Activated naive CD8-positive, alpha-beta T cell (primary cell): ENCODE results near the gene MYO10.

Source experiments
- H3K27ac Mint-ChIP-seq: one replicate; pipeline ENCODE4 v1.8.0; 2021; ENCODE audit warnings: mixed read lengths
- H3K27me3 Mint-ChIP-seq: one replicate; pipeline ENCODE4 v1.8.0; 2021; ENCODE audit warnings: mixed read lengths
- H3K36me3 Mint-ChIP-seq: one replicate; pipeline ENCODE4 v1.8.0; 2021; ENCODE audit warnings: mixed read lengths
- H3K4me1 Mint-ChIP-seq: one replicate; pipeline ENCODE4 v1.8.0; 2021; ENCODE audit warnings: low read depth, mixed read lengths
- H3K4me3 Mint-ChIP-seq: one replicate; pipeline ENCODE4 v1.8.0; 2021; ENCODE audit warnings: mild to moderate bottlenecking, mixed read lengths
- H3K9me3 Mint-ChIP-seq: one replicate; pipeline ENCODE4 v1.8.0; 2021; ENCODE audit warnings: low read depth, mixed read lengths

MYO10 gene

DNA sequence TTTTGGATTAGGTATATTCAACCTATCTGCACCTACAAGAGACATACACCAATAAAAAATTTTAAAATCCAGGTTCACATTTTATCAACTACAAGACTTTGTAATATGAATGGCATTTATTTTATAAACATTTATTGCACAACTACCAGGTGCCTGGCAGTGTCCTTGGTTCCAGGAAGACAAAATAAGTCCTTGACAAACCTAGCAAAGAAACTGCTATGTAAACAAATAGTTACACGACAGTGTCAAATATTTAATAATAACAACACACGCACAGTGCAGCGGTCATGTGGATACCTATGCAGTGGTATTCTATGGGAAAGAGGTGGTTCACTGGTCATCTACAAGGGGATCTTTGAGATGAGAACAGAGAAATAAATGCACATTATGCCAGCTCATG lies 120.7 kb downstream of the MYO10 start:
- Mint-ChIP-seq H3K4me3 (no peak overlapping the region), H3K4me1 (no peaks in the 10 kb centered on the region), H3K27ac (no peak overlapping the region), H3K9me3 (no peaks in the 10 kb centered on the region), H3K36me3 (no peaks in the 10 kb centered on the region), H3K27me3 (peaks cover 2% of the 10 kb centered on the region)

GRCh38 chr5:16812911-16813310 lies 123.2 kb downstream of the MYO10 start:
- H3K36me3 Mint-ChIP-seq, result no peaks in the 10 kb centered on the region
- H3K4me1 Mint-ChIP-seq, result no peaks in the 10 kb centered on the region
- no peak overlapping the region for H3K4me3 Mint-ChIP-seq
- H3K9me3 Mint-ChIP-seq, result no peaks in the 10 kb centered on the region
- H3K27ac Mint-ChIP-seq, result no peak overlapping the region
- peaks cover 2% of the 10 kb centered on the region for H3K27me3 Mint-ChIP-seq

GRCh38 chr5:16812448-16812847 lies 123.6 kb downstream of the MYO10 start:
- H3K4me3 Mint-ChIP-seq, result no peak overlapping the region
- no peaks in the 10 kb centered on the region for H3K36me3 Mint-ChIP-seq
- H3K9me3 Mint-ChIP-seq, result no peaks in the 10 kb centered on the region
- no peak overlapping the region for H3K27ac Mint-ChIP-seq
- H3K4me1 Mint-ChIP-seq, result no peaks in the 10 kb centered on the region
- H3K27me3 Mint-ChIP-seq, result peaks cover 2% of the 10 kb centered on the region

- Mint-ChIP-seq H3K9me3 (no peaks in the 10 kb centered on the region), H3K4me1 (peaks cover 5% of the 10 kb centered on the region), H3K27ac (no peak overlapping the region), H3K4me3 (no peak overlapping the region), H3K27me3 (peaks cover 4% of the 10 kb centered on the region), H3K36me3 (no peaks in the 10 kb centered on the region)
These were observed 125.8 kb downstream of the MYO10 start for GRCh38 chr5:16810208-16810854.

DNA sequence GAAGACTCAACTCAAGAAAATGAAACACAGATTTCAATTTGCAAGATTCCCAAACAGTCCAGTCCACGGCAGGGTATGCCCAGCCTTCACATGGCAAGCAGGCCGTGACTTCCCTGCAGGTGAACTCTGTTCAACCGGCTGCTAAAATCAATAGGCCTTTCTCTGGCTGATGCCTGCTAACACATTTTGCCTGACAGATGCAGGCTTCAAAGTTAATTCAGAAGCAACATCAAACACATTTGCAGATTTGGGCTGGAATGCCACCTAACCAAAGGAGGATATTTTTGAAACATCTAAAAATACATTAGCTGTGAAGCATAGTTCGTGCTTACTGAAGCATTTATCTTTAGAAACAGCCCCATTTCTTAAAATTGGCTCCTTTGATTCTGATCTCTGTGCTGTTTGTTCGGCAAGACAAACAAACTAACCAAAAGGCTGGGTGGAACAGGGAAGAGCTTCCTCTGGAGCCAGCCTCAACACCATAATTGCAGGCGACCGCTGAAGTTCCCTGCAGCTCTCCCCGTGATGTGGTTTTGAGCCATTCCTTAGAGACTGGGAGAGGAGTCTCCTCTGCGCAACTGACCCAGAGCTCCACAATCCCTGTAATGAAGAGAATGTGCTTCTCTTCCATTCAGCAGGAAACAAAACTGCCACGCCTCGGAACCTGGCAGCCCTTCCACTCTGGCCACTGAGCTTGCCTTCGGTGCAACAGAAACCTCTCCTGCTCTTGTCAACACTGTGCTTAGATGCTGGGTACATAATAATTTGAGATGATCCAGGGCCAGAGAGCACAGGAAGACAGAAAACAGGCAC lies 126.5 kb downstream of the MYO10 start:
- H3K27me3 Mint-ChIP-seq, result peaks cover 5% of the 10 kb centered on the region
- no peak overlapping the region for H3K4me3 Mint-ChIP-seq
- H3K27ac Mint-ChIP-seq, result no peak overlapping the region
- H3K4me1 Mint-ChIP-seq, result peaks cover 5% of the 10 kb centered on the region
- H3K9me3 Mint-ChIP-seq, result no peaks in the 10 kb centered on the region
- H3K36me3 Mint-ChIP-seq, result no peaks in the 10 kb centered on the region

GRCh38 chr5:16809010-16809394 lies 127.1 kb downstream of the MYO10 start:
- Mint-ChIP-seq H3K4me1 (peaks cover 5% of the 10 kb centered on the region), H3K27me3 (peaks cover 6% of the 10 kb centered on the region), H3K36me3 (no peaks in the 10 kb centered on the region), H3K4me3 (no peak overlapping the region), H3K9me3 (no peaks in the 10 kb centered on the region), H3K27ac (no peak overlapping the region)

GRCh38 chr5:16808021-16808420 lies 128.1 kb downstream of the MYO10 start:
- no peaks in the 10 kb centered on the region for H3K36me3 Mint-ChIP-seq
- peaks cover 5% of the 10 kb centered on the region for H3K4me1 Mint-ChIP-seq
- H3K27me3 Mint-ChIP-seq, result peaks cover 7% of the 10 kb centered on the region
- H3K9me3 Mint-ChIP-seq, result no peaks in the 10 kb centered on the region
- no peak overlapping the region for H3K27ac Mint-ChIP-seq
- H3K4me3 Mint-ChIP-seq, result no peak overlapping the region

DNA sequence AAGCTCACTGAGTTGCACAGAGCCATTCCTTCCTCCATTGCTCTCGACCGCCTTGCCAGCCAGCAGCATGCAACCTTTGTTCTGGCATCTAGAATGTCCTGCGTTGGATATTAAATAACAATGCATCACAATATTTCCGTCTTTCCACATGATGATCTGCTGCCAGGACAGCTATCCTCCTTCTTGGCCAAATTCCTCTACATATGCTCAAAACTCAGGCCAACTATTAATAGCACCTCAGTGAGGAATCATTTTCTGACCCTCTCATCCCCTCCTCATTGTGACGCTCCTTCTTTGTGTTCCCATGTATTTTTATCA lies 128.6 kb downstream of the MYO10 start:
- no peaks in the 10 kb centered on the region for H3K36me3 Mint-ChIP-seq
- H3K9me3 Mint-ChIP-seq, result no peaks in the 10 kb centered on the region
- H3K4me1 Mint-ChIP-seq, result peaks cover 5% of the 10 kb centered on the region
- H3K4me3 Mint-ChIP-seq, result no peak overlapping the region
- H3K27ac Mint-ChIP-seq, result no peak overlapping the region
- H3K27me3 Mint-ChIP-seq, result peaks cover 7% of the 10 kb centered on the region

GRCh38 chr5:16806711-16807546 lies 129.2 kb downstream of the MYO10 start:
- peaks cover 7% of the 10 kb centered on the region for H3K27me3 Mint-ChIP-seq
- H3K27ac Mint-ChIP-seq, result no peak overlapping the region
- H3K4me1 Mint-ChIP-seq, result peaks cover 5% of the 10 kb centered on the region
- no peaks in the 10 kb centered on the region for H3K36me3 Mint-ChIP-seq
- H3K9me3 Mint-ChIP-seq, result no peaks in the 10 kb centered on the region
- H3K4me3 Mint-ChIP-seq, result no peak overlapping the region

GRCh38 chr5:16805486-16805885 lies 130.6 kb downstream of the MYO10 start:
- Mint-ChIP-seq H3K4me3 (no peak overlapping the region), H3K4me1 (peaks cover 5% of the 10 kb centered on the region), H3K36me3 (no peaks in the 10 kb centered on the region), H3K27me3 (peaks cover 7% of the 10 kb centered on the region), H3K9me3 (no peaks in the 10 kb centered on the region), H3K27ac (no peak overlapping the region)

DNA sequence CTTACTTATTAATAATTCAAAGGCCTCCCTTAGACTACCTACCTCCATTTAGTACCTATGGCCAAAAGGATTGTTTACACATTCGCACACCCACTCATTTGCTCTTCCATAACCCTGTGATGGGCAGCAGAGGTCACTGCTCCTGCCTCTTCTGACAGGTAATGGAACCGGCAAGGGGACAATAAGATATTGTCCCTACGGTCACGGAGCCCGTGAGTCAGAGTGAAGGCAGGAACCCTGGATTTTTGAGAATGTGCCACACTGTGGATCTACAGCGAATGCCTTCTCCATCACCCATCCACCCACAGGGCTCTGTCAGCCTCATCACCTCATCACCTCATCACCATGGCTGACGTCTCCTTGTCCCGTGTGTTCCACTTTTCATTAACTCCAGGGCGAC lies 132.3 kb downstream of the MYO10 start:
- peaks cover 9% of the 10 kb centered on the region for H3K27me3 Mint-ChIP-seq
- H3K9me3 Mint-ChIP-seq, result no peaks in the 10 kb centered on the region
- no peak overlapping the region for H3K4me3 Mint-ChIP-seq
- no peak overlapping the region for H3K27ac Mint-ChIP-seq
- H3K4me1 Mint-ChIP-seq, result peaks cover 5% of the 10 kb centered on the region
- H3K36me3 Mint-ChIP-seq, result no peaks in the 10 kb centered on the region

GRCh38 chr5:16800477-16800876 lies 135.6 kb downstream of the MYO10 start:
- Mint-ChIP-seq H3K27ac (no peak overlapping the region), H3K4me1 (no peaks in the 10 kb centered on the region), H3K4me3 (no peak overlapping the region), H3K36me3 (no peaks in the 10 kb centered on the region), H3K27me3 (peaks cover 7% of the 10 kb centered on the region), H3K9me3 (no peaks in the 10 kb centered on the region)

- H3K27ac Mint-ChIP-seq, result no peak overlapping the region
- no peaks in the 10 kb centered on the region for H3K9me3 Mint-ChIP-seq
- no peaks in the 10 kb centered on the region for H3K4me1 Mint-ChIP-seq
- no peaks in the 10 kb centered on the region for H3K36me3 Mint-ChIP-seq
- peaks cover 6% of the 10 kb centered on the region for H3K27me3 Mint-ChIP-seq
- H3K4me3 Mint-ChIP-seq, result no peak overlapping the region
These were observed 136.3 kb downstream of the MYO10 start for GRCh38 chr5:16799796-16800195.

GRCh38 chr5:16797951-16798350 lies 138.1 kb downstream of the MYO10 start:
- H3K4me1 Mint-ChIP-seq, result no peaks in the 10 kb centered on the region
- H3K4me3 Mint-ChIP-seq, result no peak overlapping the region
- no peaks in the 10 kb centered on the region for H3K36me3 Mint-ChIP-seq
- H3K9me3 Mint-ChIP-seq, result no peaks in the 10 kb centered on the region
- H3K27me3 Mint-ChIP-seq, result peaks cover 4% of the 10 kb centered on the region
- no peak overlapping the region for H3K27ac Mint-ChIP-seq

DNA sequence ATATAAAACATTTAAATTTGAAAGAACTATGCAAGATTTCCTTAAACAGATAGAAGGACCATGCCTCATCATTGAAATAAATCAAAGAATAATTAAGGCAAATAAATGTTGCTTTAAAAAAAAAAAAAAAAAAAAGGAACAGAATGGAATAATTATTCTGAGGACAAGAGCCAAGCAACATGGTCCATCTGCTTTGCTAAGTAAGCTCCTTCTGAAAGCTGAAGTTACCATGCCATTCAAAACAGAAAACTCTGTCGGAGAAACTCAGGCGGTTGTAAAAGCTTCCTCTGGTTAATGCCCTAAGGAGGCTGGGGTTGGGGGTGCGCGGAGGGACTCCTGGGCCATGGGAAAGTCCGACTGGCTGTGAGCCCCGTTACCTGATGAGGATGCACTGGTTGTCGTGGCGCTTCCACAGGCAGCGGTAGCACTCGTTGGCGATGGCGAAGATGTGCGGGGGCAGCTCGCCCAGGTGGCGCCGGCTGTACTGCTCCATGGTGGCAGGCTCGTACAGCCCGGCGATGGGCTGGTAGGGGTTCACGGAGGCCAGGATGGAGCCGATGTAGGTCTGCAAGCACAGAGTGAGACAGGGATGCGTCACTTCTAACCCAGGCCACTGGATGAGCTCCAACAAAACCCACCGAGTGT lies 141.7 kb downstream of the MYO10 start:
- peaks cover 6% of the 10 kb centered on the region for H3K4me1 Mint-ChIP-seq
- H3K36me3 Mint-ChIP-seq, result no peaks in the 10 kb centered on the region
- H3K4me3 Mint-ChIP-seq, result no peak overlapping the region
- no peaks in the 10 kb centered on the region for H3K9me3 Mint-ChIP-seq
- no peak overlapping the region for H3K27ac Mint-ChIP-seq
- H3K27me3 Mint-ChIP-seq, result peaks cover 5% of the 10 kb centered on the region
